Keratinocyte (primary cell): ENCODE data around the gene BATF2.

Experiments used
- CTCF ChIP-seq, 3 experiments: IDR thresholded peaks in 1 of 3; conservative IDR thresholded peaks in 1 of 3; optimal IDR thresholded peaks in 1 of 3; 2 replicates in 2 of 3; 3 replicates in 1 of 3; pipeline versions ENCODE3 to v1.5.1; 2011; ENCODE audit warnings: low read length in 3 of 3, mild to moderate bottlenecking in 3 of 3, moderate library complexity in 2 of 3, control low read depth in 1 of 3, inconsistent platforms in 1 of 3; ENCODE audit not compliant: insufficient read depth in 2 of 3; ENCODE audit errors: extremely low read depth in 1 of 3
- EZH2 ChIP-seq: IDR thresholded peaks from one replicate; pipeline ENCODE4 v1.6.1; 2012; ENCODE audit warnings: inconsistent platforms, mild to moderate bottlenecking, low read length, moderate library complexity

- TF ChIP-seq CTCF (optimal IDR thresholded peaks at IDR 0.05 in 1 of 3, IDR thresholded peaks at IDR 0.05 in 1 of 3, conservative IDR thresholded peaks at IDR 0.05 in 1 of 3; ENCODE audit: extremely low read depth in 1 of 3, insufficient read depth in 2 of 3, low read length in 3 of 3) = no peak
- TF ChIP-seq EZH2 = no peak
Measured at GRCh38 chr11:65026810-65027209, 30.0 kb upstream of the BATF2 start.
